HFFc6 (cell line): ENCODE data around the gene REM1. TPM values are rescaled to one million over a fixed set of nuclear protein-coding genes. Genes with fewer than 3 reads are reported as not detected.

Source experiments
- DNase-seq: peaks from one replicate; pipeline ENCODE4 v3.0.0-alpha.2; 2018
- H3K27ac Mint-ChIP-seq: 2 replicates; pipeline ENCODE4 v1.8.0; 2020; ENCODE audit warnings: mild to moderate bottlenecking, mixed read lengths
- H3K27me3 Mint-ChIP-seq: 2 replicates; pipeline ENCODE4 v1.8.0; 2021; ENCODE audit warnings: mild to moderate bottlenecking, moderate library complexity, mixed read lengths; ENCODE audit not compliant: insufficient read depth
- H3K36me3 Mint-ChIP-seq: 2 replicates; pipeline ENCODE4 v1.8.0; 2021; ENCODE audit warnings: low read depth, mixed read lengths
- H3K4me1 Mint-ChIP-seq: 2 replicates; pipeline ENCODE4 v1.8.0; 2020; ENCODE audit warnings: low read depth, mixed read lengths
- H3K4me3 Mint-ChIP-seq: 2 replicates; pipeline ENCODE4 v1.8.0; 2020; ENCODE audit warnings: mild to moderate bottlenecking, moderate library complexity, mixed read lengths
- H3K9me3 Mint-ChIP-seq: 2 replicates; pipeline ENCODE4 v1.8.0; 2020; ENCODE audit warnings: mild to moderate bottlenecking, mixed read lengths
- CTCF ChIP-seq: fragments of 200-600 bp; sonication (generic); IDR thresholded peaks from 2 replicates; pipeline ENCODE4 v1.5.0; 2021; ENCODE audit warnings: antibody characterized with exemption, mild to moderate bottlenecking
- total RNA-seq, 6 experiments: library from RNA; stranded (reverse); fragmentation: NEBNext Ultra II Directional; extraction: Animal tissue kit (Norgen Biotek cat#: 25700); gene quantifications; 2 replicates in 1 of 6; 3 replicates in 5 of 6; pipeline ENCODE4 v1.2.3, GENCODE V29; 2021

The REM1 gene
- total RNA-seq, 6 experiments from 2014 or later, result not detected

DNA sequence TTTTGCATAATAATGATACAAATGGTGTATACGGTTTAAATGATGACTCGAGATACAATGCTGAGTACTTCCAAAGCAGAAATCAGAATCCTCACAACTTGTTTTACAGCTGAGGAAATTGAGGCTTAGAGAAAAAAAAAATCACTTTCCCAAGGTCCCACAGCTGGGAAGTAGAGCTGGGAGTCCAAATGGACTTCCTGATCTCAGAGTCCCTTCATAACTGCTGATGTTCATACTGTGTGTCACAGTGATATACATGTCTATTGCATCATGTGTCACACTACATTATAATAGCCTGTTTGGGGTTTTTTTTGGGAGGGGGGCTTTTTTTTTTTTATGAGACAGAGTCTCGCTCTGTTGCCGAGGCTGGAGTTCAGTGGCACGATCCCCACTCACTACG is 47.6 kb downstream of the REM1 start:
- Mint-ChIP-seq H3K4me3 (no peak overlapping the region), H3K27me3 (no peaks in the 10 kb centered on the region), H3K27ac (peak overlapping the region; percentile 61), H3K9me3 (no peaks in the 10 kb centered on the region), H3K36me3 (peaks cover 26% of the 10 kb centered on the region), H3K4me1 (peaks cover 56% of the 10 kb centered on the region)
- DNase-seq, result no peak
- no peak for TF ChIP-seq CTCF

DNA sequence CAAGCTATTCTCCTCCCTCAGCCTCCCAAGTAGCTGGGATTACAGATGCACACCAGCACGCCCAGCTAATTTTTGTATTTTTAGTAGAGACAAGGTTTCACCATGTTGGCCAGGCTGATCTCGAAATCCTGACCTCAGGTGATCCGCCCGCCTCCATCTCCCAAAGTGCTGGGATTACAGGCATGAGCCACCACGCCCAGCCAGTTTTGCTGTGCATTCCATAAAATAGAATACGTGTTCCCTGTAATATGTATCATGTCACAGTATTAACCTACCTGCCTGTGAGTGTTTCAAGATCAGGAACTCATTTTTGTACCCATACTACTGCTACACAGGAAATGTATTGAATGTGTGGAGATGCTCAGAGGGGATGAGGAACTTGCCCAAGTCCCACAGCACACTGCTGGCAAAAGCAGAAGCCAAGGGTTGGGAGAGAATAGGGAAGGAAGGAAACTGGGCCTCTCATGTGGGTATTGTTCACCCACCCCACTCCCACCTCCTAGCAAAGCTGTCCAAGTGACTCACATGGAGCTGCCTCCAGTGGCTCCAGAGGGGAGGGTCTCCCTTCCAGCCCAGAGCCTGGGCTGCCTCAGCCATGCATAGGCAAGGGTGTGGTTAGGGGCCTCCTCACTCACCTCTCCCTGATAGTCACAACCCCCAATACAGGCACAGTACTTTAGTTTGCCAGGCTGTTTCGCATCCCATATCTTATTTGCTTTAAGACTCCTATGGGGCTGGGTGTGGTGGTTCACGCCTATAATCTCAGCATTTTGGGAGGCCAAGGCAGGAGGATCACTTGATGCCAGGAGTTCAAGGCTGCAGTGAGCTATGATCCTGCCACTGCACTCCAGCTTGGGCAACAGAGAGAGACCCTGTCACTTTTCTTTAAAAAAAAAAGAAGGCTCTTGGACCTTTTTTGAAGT is 48.5 kb downstream of the REM1 start:
- H3K4me1 Mint-ChIP-seq, result peaks cover 56% of the 10 kb centered on the region
- TF ChIP-seq CTCF, result no peak
- H3K27me3 Mint-ChIP-seq, result no peaks in the 10 kb centered on the region
- H3K4me3 Mint-ChIP-seq, result no peak overlapping the region
- no peak for DNase-seq
- no peaks in the 10 kb centered on the region for H3K9me3 Mint-ChIP-seq
- peaks cover 26% of the 10 kb centered on the region for H3K36me3 Mint-ChIP-seq
- H3K27ac Mint-ChIP-seq, result peak overlapping the region; percentile 56

GRCh38 chr20:31527266-31527665 is 52.2 kb downstream of the REM1 start:
- peaks cover 20% of the 10 kb centered on the region for H3K36me3 Mint-ChIP-seq
- no peak overlapping the region for H3K4me3 Mint-ChIP-seq
- H3K27ac Mint-ChIP-seq, result peak overlapping the region; percentile 29; the same call in 1 of the 2 replicates
- no peaks in the 10 kb centered on the region for H3K27me3 Mint-ChIP-seq
- H3K9me3 Mint-ChIP-seq, result no peaks in the 10 kb centered on the region
- no peak for TF ChIP-seq CTCF
- peaks cover 26% of the 10 kb centered on the region for H3K4me1 Mint-ChIP-seq
- DNase-seq, result no peak

Other genes starting within 250 kb of the REM1 start
- gene DEFB115, start 217.6 kb upstream of the REM1 start, total RNA-seq, result not detected
- gene DEFB116, start 166.7 kb upstream of the REM1 start, total RNA-seq, result not detected
- gene DEFB118, start 106.7 kb upstream of the REM1 start, total RNA-seq, result not detected
- gene DEFB119, start 84.7 kb upstream of the REM1 start, total RNA-seq, result not detected
- not detected for gene DEFB121, start 69.1 kb upstream of the REM1 start, total RNA-seq
- gene DEFB123, start 34.7 kb upstream of the REM1 start, total RNA-seq, result not detected
- gene DEFB124, start 161 bp upstream of the REM1 start, total RNA-seq, result not detected
- gene HM13, start 39.2 kb downstream of the REM1 start, total RNA-seq, result 100 to 1,000 TPM; 265 to 332 (median 284) TPM
- gene ID1, start 130.0 kb downstream of the REM1 start, total RNA-seq, result 100 to 1,000 TPM; 397 to 487 (median 452) TPM
- not detected for gene COX4I2, start 162.6 kb downstream of the REM1 start, total RNA-seq
- 100 to 1,000 TPM; 111 to 122 (median 117) TPM for gene BCL2L1, start 247.6 kb downstream of the REM1 start, total RNA-seq